Suppressor macrophage (primary cell): ENCODE data around the gene ACSS2.

Experiments
- DNase-seq, 4 experiments: peaks; one replicate each; pipeline ENCODE4 v3.0.0-alpha.2; 2020 to 2022
- total RNA-seq, 17 experiments: gene quantifications; one replicate each; lab custom pipeline; 2026; ENCODE audit warnings: mixed read lengths in 6 of 17, inconsistent platforms in 3 of 17; lab: John Stamatoyannopoulos, UW

ACSS2 gene, protein sequence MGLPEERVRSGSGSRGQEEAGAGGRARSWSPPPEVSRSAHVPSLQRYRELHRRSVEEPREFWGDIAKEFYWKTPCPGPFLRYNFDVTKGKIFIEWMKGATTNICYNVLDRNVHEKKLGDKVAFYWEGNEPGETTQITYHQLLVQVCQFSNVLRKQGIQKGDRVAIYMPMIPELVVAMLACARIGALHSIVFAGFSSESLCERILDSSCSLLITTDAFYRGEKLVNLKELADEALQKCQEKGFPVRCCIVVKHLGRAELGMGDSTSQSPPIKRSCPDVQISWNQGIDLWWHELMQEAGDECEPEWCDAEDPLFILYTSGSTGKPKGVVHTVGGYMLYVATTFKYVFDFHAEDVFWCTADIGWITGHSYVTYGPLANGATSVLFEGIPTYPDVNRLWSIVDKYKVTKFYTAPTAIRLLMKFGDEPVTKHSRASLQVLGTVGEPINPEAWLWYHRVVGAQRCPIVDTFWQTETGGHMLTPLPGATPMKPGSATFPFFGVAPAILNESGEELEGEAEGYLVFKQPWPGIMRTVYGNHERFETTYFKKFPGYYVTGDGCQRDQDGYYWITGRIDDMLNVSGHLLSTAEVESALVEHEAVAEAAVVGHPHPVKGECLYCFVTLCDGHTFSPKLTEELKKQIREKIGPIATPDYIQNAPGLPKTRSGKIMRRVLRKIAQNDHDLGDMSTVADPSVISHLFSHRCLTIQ
- 44.1 to 154 (median 92.5) reads per million in 17 experiments for total RNA-seq

DNA sequence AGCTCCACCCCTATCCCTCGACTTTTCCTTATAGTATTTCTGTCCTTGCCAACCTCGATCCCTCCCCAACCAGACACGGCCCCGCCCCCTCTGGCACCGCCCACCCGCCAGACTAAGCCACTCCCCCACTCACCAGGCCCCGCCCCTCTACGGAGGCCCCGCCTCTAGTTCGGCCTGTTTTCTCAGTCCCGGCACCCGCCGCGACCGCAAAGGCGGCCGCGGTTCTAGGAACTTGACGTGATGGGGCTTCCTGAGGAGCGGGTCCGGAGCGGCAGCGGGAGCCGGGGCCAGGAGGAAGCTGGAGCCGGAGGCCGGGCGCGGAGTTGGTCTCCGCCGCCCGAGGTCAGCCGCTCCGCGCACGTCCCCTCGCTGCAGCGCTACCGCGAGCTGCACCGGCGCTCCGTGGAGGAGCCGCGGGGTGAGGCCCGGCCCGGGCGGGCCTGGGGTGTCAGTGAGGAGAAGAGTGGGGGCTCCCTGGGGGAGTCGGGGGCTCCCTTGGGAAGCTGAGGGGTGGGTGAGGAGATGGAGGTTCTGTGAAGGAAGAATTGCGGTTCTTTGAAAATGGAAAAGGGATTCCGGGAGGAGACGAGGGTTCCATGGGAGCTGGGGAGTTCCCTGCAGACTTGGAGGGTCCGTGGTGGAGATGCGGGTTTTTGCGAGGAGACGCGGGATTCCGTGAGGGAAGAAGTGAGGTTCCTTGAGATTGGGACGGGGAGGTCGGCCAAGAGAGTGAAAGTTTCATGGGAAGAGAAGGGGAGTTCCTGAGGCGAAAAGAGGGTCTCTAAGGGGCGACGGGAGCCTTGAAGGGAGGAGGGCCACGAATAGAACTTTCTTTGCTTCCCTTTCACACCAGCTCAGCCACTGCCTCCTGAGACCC, at the start of gene ACSS2:
Gene ACSS2 (plus strand): TSS at position 207 of the 877 bp plus-strand sequence. CDS start 34 bp downstream, at position 241.
- DNase-seq, result no peak

DNA sequence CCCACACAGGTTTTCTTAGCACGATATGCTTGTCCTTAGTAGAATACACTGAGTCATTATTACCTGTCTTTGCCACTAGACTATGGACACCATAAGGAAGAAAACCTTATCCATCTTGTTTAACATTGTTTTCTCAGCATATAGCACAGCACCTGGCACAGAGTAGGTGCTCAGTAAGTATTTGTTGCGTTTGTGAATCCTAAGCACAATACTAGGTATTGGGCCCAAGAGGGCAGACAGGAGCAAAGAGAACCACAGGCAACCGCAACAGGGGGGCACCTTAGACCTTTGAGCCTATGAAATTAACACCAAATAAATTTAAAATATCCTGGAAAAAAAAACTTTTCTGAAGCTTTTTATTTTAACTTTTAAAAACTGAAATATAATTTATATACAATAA, 47.2 kb upstream of the ACSS2 start:
- DNase-seq, result no peak

DNA sequence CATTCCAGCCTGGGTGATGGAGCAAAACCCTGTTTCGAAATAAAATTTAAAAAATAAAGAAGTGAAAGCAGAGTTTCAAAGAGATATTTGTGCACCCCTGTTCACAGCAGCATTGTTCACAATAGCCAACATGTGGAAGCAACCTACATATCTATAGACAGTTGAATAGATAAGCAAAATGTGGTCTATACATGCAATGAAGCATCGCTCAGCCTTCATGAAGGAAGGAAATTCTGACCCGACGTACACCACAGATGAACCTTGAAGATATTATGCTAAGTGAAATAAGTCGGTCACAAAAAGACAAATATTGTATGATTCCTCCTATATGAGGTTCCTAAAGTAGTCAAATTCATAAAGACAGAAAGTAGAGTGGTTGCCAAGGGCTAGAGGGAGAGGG, 44.5 kb upstream of the ACSS2 start:
- peak in 3 of 4 experiments; percentile 10 to 29 (median 13) for DNase-seq

DNA sequence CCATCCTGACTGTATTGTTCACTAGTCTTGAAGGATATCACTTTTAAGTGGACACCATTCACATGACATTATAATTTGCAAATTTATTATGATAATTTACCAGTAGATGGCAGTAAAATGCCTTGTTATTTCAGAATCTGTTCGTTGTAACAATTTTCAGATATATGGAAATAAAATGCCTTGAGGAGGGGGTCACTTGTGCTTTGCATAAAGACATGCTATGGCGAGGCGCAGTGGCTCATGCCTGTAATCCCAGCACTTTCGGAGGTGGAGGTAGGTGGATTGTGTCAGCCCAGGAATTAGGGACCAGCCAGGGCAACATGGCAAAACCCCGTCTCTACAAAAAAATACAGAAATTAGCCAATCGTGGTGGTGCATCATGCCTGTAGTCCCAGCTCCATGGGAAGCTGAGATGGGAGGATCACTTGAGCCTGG, 41.9 kb upstream of the ACSS2 start:
- DNase-seq, result peak in 2 of 4 experiments; percentile 71 to 78

DNA sequence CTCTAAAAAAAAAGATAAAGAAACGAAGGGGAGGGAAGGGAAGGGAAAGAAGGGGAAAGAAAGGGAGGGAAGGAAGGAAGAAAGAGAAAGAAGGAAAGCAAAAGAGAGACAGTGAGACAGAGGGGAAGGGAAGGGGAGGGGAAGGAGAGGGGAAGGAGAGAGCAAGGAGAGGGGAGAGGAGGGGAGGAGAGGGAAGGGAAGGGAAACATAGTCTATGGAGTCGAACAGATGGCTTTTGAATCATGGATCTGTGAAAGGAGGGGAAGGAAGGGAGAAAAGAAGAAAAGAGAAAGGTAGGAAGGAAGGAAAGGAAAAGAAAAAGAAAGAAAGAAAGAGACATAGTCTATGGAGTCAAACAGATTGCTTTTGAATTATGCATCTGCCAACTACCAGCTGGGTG, 34.3 kb upstream of the ACSS2 start:
- no peak for DNase-seq

DNA sequence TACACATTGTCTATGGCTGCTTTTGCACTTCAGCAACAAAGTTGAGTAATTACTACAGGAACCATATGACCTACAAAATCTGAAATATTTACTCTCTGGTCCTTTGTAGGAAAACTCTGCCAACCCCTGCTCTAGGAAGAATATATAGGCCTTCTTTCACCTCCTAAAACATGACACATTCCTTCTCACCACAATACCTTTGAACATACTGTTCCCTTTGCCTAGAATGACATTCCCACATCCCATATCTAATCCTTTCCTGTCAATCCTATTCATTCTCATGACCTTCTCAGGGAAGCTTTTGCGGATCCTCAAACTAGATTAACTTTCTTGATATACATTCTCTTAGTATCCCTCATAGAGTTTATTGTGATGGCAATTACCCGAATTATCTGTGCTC, 33.0 kb upstream of the ACSS2 start:
- no peak for DNase-seq

- DNase-seq, result no peak
Observed at GRCh38 chr20:34848597-34848996, 27.8 kb upstream of the ACSS2 start.

- DNase-seq, result no peak
Observed at GRCh38 chr20:34849778-34850177, 26.6 kb upstream of the ACSS2 start.

GRCh38 chr20:34850969-34851368, 25.4 kb upstream of the ACSS2 start:
- DNase-seq, result no peak

- no peak for DNase-seq
Observed at GRCh38 chr20:34852298-34852697, 24.1 kb upstream of the ACSS2 start.

- no peak for DNase-seq
Observed at GRCh38 chr20:34859367-34859766, 17.0 kb upstream of the ACSS2 start.

DNA sequence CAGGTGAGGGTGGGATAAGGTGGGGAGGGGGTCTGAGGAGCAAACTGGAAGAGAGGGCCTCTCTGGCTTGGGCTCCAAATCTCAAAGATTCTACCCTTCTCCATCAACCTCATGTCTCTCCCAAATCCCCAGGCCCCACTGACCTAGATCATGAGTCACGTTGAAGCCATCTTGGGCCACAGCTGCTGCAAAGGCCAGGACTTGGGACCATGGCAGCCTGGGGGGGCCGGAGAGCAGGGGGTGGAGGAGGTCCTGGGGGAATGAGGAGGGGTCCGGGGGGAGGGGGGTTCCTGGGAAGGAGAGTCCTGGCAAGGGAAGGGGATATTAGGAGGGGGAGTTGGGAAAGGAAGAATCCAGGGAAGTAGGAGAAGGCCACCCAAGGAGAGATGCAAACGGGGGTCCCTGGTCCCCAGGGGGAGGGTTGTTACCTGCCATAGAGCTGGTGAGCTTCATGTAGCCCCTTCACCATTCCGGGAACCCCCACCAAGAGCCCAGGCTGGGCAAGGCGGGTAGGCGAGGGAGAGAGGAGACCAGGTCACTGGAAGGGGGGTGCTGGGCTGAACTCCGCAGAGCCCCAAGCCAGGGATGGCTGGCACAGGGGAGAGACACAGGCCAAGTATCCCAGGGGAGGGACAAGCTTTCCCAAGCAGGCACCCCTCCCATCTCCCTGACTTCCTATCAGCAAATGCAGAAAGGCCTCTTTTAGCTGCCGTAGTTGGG, 16.4 kb upstream of the ACSS2 start:
- DNase-seq, result no peak

GRCh38 chr20:34861386-34862084, 14.9 kb upstream of the ACSS2 start:
- peak in 2 of 4 experiments; percentile 22 to 31 for DNase-seq

- no peak for DNase-seq
Observed at GRCh38 chr20:34862724-34863123, 13.7 kb upstream of the ACSS2 start.

DNA sequence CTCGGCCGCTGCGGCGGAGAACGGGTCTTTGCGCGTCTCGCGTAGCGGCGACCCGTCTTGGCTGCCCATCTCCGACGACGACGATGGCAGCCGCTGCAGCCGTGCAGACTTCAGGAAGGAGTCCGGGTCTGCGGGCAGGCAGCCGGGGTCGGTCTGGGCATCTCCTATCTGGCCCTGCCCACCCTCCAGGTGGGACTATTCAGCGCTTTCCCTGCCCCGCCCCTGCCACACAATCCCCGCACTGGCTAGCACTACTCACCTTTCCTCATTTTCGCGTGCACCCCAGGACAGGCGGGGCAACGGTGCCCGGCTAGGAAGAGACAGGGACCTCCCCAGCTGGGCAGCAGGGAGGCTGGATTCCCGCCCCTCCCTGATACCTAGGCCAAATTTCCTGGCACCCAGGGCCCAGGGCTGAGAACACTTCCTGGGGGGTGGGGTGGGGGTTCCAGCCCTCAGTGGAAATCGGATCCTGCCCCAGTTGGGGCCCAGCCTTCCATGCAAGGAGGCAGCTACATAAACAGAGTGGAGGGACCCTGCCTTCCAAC, 12.9 kb upstream of the ACSS2 start:
- no peak for DNase-seq

DNA sequence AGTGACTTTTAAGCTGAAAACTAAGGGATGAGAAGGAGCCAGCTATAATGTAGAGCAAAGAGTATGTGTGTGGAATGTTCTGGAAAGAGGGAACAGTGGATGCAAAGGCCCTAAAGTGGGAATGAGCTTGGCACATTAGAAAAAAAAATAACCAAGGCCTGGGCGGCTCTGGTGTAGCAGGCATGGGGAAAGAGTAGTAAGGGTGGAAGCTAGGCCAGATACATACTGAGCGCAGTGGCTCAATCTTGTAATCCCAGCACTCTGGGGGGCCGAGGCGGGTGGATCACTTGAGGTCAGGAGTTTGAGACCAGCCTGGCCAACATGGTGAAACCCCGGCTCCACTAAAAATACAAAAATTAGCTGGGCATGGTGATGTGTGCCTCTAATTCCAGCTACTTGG, 12.2 kb upstream of the ACSS2 start:
- no peak for DNase-seq

DNA sequence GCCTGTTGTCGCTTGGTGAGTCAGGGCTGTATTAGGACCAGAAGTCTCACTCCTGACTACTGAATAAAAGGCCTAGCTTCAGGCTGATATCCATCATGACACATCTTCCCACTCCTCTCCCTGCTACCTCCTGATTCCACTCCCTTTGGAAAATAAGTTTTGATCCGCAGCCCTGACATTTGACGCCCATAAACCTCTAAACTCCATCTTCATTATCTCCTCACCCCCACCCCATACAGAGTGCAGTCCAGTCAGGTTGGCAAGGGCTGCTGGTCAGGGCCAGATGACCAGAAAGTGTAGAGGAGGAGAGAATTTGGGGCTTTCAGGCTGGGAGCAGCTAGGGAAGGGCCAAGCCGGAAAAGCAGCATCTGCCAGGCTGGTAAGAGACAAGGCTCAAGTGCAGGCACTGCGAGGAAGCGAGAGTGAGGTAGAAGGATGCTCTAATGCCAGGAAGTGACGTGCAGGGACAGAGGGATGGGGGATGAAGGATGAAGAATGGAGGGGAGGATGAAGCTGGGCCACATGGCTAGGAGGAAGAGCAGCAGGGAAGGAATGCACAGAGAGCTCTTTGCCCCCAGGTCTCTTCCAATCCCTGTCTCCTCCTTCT, 5.0 kb upstream of the ACSS2 start:
- no peak for DNase-seq

DNA sequence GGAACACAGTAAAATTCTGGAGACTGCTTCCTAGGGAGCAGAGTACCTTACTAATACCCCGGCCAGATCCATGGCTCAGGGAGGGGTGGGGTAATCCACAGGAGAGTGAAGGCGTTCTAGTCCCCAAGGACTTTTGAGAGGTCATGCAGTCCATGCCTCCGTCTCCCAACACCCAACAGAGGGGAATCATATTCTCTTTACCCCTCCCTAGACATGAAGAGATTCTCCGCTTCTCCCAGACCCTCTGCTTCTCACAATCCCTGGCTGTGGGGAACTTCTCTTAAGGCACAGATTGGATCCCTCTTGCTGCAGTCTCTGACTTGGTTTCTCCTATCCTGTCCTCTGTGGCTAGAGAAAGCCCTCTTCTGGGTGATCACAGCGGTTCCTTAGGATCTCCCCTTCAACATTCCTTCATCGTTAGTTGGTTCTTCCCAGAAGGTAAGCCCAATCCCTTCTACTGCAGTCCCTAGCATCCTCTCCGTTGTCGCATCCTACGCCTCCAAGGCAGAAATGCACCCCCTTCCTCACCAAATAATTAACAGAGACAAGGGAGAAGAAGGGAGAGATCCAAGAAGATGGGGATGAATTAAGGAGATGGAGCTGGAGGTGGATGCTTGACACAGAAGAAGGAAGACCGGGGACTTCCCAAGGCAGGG, 4.3 kb upstream of the ACSS2 start:
- DNase-seq, result no peak

DNA sequence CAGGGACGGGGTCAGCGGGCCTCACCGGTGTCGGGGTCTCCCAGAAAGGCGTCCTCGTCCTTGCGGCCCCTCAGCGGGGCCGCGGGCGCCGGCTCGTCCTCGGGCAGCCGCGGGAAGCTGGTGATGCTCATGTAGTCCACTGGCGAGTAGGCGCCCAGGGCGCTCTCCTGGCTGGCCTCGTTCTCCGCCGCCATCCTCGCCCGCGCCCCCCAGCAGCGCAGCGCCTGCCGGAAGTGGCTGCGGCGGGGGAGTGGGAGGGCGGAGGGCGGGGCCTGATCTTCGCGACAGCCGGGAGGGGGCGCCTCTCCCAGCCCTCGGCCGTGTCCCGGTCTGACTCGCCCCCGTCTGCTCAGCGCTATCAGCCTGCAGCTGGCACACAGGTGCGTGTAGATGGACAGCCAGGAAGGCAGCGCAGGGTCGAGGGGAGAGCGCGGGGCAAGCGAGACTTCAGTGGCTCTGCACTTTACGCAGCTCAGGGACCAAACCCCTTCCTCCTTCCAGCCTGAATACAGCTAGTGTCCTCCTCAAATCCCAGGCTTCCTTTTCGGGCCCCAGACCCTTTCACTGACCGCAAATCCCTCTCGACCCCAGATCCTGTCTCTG, 3.7 kb upstream of the ACSS2 start, which contains the start of gene GGT7:
Gene GGT7 (minus strand): TSS at position 235 of the 603 bp plus-strand sequence. CDS start 41 bp downstream, at position 194.
- peak; percentile 69 to 90 (median 79) for DNase-seq
